ENCODE measurements around the gene OXNAD1.

Gene OXNAD1

GRCh38 chr3:16279010-16279801 lies 14.2 kb downstream of the OXNAD1 start:
- no peak for DNase-seq

DNA sequence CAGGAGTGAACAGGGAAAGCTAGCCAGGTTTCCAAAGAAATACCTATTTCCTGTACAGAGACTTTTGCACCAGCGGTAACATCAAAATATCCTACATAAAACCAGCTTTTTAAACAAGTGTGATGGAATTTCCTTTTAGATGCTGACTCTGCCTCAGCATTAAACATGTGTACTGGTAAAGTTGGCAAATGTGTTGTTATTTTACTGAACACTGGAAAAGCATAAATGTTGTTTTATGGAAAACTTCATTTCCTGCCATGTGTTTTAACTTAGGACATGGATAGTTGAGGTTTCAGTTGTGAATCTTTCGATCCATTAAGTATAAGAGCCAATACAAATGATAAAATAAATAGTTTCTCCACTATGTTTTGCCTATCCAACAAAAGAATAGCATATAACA lies 15.7 kb downstream of the OXNAD1 start:
- no peak for DNase-seq

GRCh38 chr3:16284633-16285032 lies 19.6 kb downstream of the OXNAD1 start:
- DNase-seq = no peak

- DNase-seq = no peak
These were observed 21.1 kb downstream of the OXNAD1 start for GRCh38 chr3:16286161-16286560.

GRCh38 chr3:16286751-16287543 lies 21.9 kb downstream of the OXNAD1 start:
- DNase-seq = no peak

GRCh38 chr3:16288664-16289063 lies 23.7 kb downstream of the OXNAD1 start:
- DNase-seq = no peak

- DNase-seq = no peak
These were observed 24.3 kb downstream of the OXNAD1 start for GRCh38 chr3:16289144-16289889.

GRCh38 chr3:16290007-16290826 lies 25.2 kb downstream of the OXNAD1 start:
- peak; percentile 43 for DNase-seq

DNA sequence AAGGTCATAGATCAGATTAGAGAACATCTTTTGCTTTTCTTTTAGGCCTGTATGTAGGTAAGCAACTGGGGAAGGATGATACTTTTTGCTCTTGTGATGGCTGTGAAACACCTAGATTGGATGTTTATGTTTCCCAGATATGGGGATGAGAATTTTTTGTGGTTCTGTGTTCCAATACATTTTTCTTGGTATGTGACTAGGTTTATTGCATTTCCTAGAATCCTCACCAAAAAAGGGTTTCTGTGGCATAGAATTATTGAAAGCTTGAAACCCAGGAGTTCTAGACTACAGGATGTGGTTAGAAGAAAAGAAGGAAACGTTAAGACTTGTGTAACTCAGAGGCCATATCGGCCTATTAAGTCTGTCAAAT lies 25.8 kb downstream of the OXNAD1 start:
- DNase-seq = no peak

DNA sequence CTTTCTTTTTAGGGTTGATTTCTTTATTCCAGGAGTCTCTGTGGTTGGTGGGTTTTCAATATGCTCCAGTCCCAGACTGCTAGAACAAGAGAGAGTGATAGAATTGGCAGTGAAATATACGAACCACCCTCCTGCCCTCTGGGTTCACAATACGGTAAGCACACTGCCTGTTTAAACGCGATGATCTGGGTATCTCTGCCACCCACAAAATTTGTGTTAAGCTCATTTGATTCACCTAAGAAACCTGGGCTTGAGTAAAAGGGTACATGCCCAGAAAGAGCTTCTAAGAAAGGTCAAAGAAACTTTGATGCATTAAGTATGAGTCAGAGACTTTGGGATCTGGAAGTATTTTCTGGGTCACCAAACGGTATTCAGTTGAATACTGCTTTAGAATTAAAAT lies 29.8 kb downstream of the OXNAD1 start:
- no peak for DNase-seq

DNA sequence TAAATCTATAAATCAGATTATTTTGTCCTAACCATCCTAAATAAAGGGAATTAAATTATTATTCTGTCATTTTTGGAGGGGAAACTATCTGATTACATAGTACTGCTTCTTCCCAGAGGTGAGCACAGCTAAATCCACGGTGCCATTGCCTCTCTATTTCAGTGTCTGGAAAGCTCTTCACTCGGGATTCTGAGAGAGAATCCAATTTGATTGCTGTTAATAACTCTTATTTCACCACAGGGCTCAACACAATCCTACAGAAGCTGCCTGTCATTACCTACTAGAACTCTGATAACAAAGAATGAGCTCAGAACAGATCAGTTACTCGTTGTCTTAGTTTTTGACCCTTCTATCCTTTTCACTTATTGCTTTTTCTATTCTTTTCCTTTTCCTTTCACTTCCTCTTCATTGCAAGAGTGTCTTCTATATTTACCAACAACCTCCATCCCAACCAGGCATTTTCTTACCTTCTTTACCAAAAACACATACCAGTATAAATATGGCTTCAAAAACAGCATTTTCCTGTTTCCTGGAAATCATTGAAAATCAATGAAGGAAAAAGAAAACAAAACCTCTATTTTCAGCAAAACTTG lies 30.4 kb downstream of the OXNAD1 start:
- DNase-seq = no peak

DNA sequence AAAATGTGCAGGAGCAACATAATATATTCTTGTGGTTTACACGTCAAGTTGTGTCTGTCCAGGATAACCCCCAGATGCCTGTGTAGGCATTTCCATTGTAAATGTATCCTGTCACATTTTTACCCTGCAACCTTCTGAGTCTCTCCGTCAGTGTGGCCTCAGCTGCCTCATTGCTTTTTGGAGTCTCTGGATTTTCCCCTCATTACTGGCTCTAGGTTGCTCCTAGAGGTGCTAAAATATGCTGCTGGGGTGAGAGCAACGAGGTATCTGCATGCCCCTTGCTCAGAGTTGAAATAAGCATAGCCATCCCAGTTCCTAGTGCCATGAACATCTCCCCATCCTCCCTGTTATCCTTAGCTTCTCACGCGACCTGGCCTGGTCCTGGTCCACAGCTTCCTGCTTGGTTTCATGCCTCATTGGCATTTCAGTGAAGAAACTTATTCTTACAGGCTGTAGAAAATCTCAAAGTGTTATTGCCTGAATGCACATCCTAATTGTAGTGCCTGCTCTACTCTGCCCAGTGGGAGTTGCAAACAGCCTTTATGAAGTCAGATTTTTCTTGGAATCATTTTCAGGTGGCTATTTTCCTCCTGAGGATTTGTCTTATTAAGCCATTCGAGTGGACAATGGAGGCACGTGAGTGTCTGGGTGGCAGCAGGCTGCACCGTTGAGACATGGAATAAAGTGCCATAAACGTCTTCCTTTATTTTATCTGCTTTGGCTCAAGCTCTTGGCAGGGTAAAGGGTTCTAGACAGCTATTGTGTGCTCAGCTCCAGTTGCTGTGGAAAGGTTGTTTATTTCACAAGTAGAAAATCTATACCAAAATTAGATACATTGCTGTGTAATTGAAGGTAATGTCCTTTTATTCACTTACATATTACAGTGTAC lies 33.2 kb downstream of the OXNAD1 start:
- DNase-seq = no peak

DNA sequence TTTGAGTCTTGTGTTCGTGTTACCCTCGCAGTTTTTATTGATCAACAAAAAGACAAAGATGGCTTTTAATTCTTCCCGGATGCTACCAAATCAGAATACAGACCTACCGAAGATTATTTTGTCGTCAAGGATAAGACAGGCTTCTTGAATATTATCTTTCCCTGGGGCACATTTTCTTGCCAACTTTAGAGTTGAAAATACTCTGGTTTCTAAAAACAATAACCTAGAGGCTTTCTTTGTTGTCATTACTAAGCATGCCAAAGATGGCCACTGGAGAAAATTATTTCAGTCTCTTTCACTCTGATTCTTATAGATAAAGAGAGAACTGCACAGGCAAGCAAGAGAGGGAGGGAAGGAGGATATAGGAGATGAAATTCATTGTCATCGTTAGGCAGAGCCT lies 33.9 kb downstream of the OXNAD1 start:
- DNase-seq = no peak

DNA sequence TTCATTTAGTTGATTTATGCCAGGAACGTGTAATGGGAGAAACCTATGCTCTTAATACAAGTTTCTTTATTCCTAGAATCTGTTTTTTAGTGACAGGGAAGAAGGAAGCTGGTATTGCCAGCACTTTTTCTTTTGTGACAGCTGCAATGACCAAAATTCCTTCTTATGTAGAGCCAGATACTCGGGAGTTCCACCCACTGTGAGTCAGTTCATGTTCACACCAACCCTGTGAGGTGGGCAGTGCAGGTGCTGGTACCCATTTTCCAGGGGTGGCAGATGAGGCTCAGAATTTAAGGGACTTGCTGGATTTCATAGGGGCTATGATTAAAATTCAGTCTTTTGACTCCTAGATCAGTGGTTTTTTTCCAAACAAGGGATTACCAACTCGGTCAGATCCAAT lies 34.7 kb downstream of the OXNAD1 start:
- no peak for DNase-seq

- DNase-seq = no peak
These were observed 35.3 kb downstream of the OXNAD1 start for GRCh38 chr3:16300307-16300706.

DNA sequence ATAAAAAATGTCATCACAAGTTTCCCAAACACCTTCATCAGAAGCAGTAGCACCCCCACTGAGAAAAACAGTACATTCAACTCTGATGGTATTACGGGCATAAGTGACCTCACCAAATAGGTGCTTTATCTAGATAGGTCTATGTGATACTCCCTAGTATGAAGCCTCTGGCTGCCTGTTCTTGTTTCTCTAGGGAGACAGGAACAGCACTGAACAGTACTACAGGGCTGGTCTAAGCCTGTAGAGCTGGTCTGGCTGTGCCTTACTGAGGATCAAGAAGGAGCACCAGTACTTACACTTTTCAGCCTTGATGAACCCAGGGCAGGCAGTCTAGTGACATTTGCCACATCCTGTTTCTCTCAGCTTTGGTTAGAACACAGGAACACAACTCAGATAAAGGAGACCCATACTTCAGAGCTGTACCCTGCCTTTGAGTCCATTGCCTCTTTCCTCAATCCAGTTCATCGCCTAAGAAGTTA lies 35.9 kb downstream of the OXNAD1 start:
- DNase-seq = peak; percentile 53

- DNase-seq = no peak
These were observed 36.5 kb downstream of the OXNAD1 start for GRCh38 chr3:16301507-16301906.

DNA sequence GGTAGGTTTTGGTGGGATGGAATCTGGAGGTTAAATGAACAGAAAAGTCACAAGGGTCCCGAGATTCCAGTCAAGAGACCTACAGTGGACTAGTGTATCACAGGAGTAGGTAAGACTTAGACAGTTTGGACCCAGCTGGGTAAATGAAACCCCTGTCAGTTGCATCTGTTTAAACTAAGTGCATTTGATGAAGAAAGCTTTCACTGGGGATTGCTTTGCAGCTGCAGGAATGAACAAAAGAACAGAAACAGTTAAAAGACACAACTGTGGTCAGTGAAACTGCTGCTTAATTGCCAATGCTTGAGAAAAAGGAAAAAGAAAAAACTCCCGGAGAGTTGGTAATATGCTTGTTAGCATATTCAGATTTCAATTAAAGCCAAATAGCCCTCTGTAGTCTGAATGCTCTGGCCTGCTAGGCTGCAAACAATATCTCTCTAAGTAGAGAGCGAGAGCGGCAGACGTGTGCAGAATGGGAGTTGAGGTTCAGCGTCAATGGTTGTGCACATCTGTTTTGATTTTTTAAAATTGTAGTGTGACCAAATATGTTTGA lies 37.1 kb downstream of the OXNAD1 start:
- DNase-seq = no peak

GRCh38 chr3:16303037-16303575 lies 38.1 kb downstream of the OXNAD1 start:
- DNase-seq = no peak

All from KG1 (cell line).